ENCODE data around the gene ATP9A. TPM values are rescaled to one million over a fixed set of nuclear protein-coding genes. Genes with fewer than 3 reads are reported as not detected.
"Not testable (repeated sequence)": the region's sequence is repeated elsewhere in the genome, so short reads cannot be mapped to it uniquely, and the experiment has no call there.

ATP9A gene
- total RNA-seq, 1 donor from 2014 or later = 23.1 TPM

- ATAC-seq = no peak
- Histone ChIP-seq H3K27me3 (ENCODE audit: low read depth) (no peaks in the 10 kb centered on the region), H3K4me1 (peaks cover 14% of the 10 kb centered on the region), H3K36me3 (no peaks in the 10 kb centered on the region), H3K9me3 (no peaks in the 10 kb centered on the region), H3K27ac (no peak overlapping the region), H3K4me3 (no peak overlapping the region)
- TF ChIP-seq, protein P1, sequence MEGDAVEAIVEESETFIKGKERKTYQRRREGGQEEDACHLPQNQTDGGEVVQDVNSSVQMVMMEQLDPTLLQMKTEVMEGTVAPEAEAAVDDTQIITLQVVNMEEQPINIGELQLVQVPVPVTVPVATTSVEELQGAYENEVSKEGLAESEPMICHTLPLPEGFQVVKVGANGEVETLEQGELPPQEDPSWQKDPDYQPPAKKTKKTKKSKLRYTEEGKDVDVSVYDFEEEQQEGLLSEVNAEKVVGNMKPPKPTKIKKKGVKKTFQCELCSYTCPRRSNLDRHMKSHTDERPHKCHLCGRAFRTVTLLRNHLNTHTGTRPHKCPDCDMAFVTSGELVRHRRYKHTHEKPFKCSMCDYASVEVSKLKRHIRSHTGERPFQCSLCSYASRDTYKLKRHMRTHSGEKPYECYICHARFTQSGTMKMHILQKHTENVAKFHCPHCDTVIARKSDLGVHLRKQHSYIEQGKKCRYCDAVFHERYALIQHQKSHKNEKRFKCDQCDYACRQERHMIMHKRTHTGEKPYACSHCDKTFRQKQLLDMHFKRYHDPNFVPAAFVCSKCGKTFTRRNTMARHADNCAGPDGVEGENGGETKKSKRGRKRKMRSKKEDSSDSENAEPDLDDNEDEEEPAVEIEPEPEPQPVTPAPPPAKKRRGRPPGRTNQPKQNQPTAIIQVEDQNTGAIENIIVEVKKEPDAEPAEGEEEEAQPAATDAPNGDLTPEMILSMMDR (IDR thresholded peaks at IDR 0.05) = no peak
- intact Hi-C loops (cut with DNase I) = no loop called here
- no peak for DNase-seq
These were observed 20.8 kb downstream of the ATP9A start for GRCh38 chr20:51747182-51747911.

- no peaks in the 10 kb centered on the region for H3K27me3 ChIP-seq (ENCODE audit: low read depth)
- DNase-seq (no peak), ATAC-seq (no peak)
- H3K27ac ChIP-seq = no peak overlapping the region
- intact Hi-C loops (cut with DNase I) = no loop called here
- no peaks in the 10 kb centered on the region for H3K9me3 ChIP-seq
- peaks cover 16% of the 10 kb centered on the region for H3K4me1 ChIP-seq
- H3K36me3 ChIP-seq = no peaks in the 10 kb centered on the region
- TF ChIP-seq, protein P1 (IDR thresholded peaks at IDR 0.05) = no peak
- H3K4me3 ChIP-seq = no peak overlapping the region
These were observed 22.4 kb downstream of the ATP9A start for GRCh38 chr20:51745804-51746203.

- Histone ChIP-seq H3K36me3 (no peaks in the 10 kb centered on the region), H3K27me3 (ENCODE audit: low read depth) (no peaks in the 10 kb centered on the region), H3K4me1 (peaks cover 7% of the 10 kb centered on the region), H3K4me3 (no peak overlapping the region), H3K27ac (no peak overlapping the region), H3K9me3 (no peaks in the 10 kb centered on the region)
- DNase-seq (no peak), ATAC-seq (no peak)
- TF ChIP-seq, protein P1 (IDR thresholded peaks at IDR 0.05) = no peak
- intact Hi-C loops (cut with DNase I) = no loop called here
These were observed 27.4 kb downstream of the ATP9A start for GRCh38 chr20:51740838-51741237.

DNA sequence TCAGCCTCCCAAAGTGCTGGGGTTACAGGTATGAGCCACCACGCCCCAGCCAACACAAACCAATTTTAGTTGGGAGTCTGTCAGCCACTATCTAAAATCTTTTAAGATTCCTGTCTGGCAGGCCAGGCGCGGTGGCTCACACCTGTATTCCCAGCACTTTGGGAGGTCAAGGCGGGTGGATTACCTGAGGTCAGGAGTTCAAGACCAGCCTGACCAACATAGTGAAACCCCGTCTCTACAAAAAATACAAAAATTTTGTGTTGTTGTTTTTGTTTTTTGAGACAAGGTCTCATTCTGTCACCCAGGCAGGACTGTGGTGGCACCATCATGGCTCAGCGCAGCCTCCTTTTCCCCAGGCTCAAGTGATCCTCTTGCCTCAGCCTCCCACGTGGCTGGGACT lies 27.9 kb downstream of the ATP9A start:
- H3K4me1 ChIP-seq; ATAC-seq; H3K36me3 ChIP-seq; H3K9me3 ChIP-seq; intact Hi-C loops (cut with DNase I); H3K27ac ChIP-seq; H3K4me3 ChIP-seq; DNase-seq; H3K27me3 ChIP-seq (ENCODE audit: low read depth): not testable (repeated sequence)

GRCh38 chr20:51739722-51740249 lies 28.4 kb downstream of the ATP9A start:
- H3K36me3 ChIP-seq = no peaks in the 10 kb centered on the region
- no peak overlapping the region for H3K27ac ChIP-seq
- no peaks in the 10 kb centered on the region for H3K9me3 ChIP-seq
- H3K27me3 ChIP-seq (ENCODE audit: low read depth) = no peaks in the 10 kb centered on the region
- DNase-seq (no peak), ATAC-seq (no peak)
- peaks cover 7% of the 10 kb centered on the region for H3K4me1 ChIP-seq
- TF ChIP-seq, protein P1 (IDR thresholded peaks at IDR 0.05) = no peak
- intact Hi-C loops (cut with DNase I) = no loop called here
- no peak overlapping the region for H3K4me3 ChIP-seq

DNA sequence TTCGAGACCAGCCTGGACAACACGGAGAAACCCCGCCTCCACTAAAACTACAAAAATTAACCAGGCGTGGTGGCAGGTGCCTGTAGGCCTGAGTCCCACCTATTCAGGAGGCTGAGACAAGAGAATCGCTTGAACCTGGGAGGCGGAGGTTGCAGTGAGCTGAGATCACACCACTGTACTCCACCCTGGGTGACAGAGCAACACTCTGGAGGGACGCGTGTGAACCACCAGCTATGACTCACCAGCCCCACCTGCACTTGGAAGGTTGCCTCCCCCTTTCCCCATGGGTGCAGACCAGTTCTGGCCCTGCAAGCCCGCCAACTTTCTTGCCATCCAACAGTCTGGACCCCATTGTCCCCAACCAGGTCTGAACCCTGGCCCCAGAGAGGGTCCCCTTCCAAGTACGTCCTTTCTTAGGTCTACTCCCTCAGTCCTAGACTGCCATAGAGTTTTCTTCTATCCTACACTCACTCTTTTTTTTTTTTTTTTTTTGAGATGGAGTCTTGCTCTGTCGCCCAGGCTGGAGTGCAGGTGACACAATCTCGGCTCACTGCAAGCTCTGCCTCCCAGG lies 29.2 kb downstream of the ATP9A start:
- no peak overlapping the region for H3K4me3 ChIP-seq
- peaks cover 7% of the 10 kb centered on the region for H3K4me1 ChIP-seq
- no peaks in the 10 kb centered on the region for H3K9me3 ChIP-seq
- ATAC-seq (peak in 1 of 2 donors; percentile 20), DNase-seq (no peak)
- intact Hi-C loops (cut with DNase I) = no loop called here
- H3K27me3 ChIP-seq (ENCODE audit: low read depth) = no peaks in the 10 kb centered on the region
- TF ChIP-seq, protein P1 (IDR thresholded peaks at IDR 0.05) = no peak
- H3K27ac ChIP-seq = no peak overlapping the region
- H3K36me3 ChIP-seq = no peaks in the 10 kb centered on the region

- ATAC-seq; H3K9me3 ChIP-seq; DNase-seq; intact Hi-C loops (cut with DNase I); H3K4me3 ChIP-seq; H3K36me3 ChIP-seq; H3K27ac ChIP-seq; H3K4me1 ChIP-seq; H3K27me3 ChIP-seq (ENCODE audit: low read depth): not testable (repeated sequence)
These were observed 29.9 kb downstream of the ATP9A start for GRCh38 chr20:51738261-51738660.

All from lower lobe of right lung (tissue), 2 donors.